Stimulated activated CD4-positive, alpha-beta T cell treated with anti-CD3 and anti-CD28 coated beads, Interleukin-1b, Interleukin-23, amount 100 ng/mL, for 24 hours (primary cell): ENCODE measurements around the gene MED12L.

ENCODE experiments used
- DNase-seq, 4 experiments: peaks; one replicate each; pipeline ENCODE4 v3.0.0-alpha.2; 2020; ENCODE audit warnings: low read depth in 4 of 4, low spot score in 1 of 4

MED12L gene

DNA sequence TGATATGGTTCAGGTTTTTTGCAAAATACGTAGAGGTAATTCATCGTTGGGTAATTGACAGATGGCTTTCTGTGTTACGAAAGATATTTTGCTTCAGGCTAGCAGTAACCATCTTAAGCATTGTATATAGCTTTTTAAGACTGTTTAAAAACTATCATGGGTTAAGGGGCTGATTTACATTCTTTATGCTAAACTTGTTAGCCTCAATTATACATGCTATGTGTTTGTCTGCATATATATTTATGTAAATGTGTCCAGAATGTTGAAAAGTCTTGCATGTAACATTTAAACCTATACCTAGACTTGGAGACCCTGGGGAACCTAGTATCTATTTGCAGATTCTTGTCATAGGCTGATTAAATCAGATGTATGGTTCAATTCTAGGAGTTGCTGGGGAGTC is 204.0 kb downstream of the MED12L start:
- DNase-seq: no peak

DNA sequence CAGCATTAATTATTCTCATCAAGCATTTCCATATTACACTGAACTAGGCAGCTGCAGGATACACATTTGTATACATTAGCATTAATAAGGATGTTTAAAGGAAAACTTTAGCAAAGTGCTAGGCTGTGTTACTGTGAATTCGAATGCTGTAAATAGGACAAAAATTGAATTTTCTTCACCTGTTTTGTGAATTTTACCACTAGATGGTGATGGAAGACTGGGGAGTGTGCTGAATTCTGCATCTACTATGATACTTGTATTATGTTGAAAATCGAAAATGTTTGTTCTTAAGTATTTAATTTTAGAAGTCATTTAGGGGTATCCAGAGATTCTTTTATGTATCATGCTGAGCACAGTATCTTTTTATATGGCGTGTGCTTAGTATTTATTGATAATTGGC is 205.2 kb downstream of the MED12L start:
- no peak for DNase-seq

DNA sequence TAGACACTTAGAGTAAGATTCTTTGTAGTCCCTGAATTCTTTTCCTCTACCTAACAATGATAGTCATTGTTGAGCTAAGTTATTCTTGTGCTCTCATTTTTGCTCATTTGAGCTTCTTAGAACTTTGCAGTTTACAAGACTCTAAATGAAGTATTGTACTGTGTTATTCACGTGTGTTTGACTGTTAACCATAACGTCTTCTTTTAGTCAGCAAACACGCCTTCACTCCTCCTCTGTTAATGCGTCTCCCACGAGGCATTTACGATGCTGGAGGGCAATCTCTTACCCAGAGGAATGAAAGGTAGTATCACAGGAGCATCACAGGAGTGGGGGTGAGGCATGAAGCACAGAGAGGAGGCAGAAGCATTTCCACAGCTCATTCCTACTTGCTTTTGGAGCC is 207.7 kb downstream of the MED12L start:
- DNase-seq: no peak

- no peak for DNase-seq
Measured at GRCh38 chr3:151296226-151296625, 210.8 kb downstream of the MED12L start.

DNA sequence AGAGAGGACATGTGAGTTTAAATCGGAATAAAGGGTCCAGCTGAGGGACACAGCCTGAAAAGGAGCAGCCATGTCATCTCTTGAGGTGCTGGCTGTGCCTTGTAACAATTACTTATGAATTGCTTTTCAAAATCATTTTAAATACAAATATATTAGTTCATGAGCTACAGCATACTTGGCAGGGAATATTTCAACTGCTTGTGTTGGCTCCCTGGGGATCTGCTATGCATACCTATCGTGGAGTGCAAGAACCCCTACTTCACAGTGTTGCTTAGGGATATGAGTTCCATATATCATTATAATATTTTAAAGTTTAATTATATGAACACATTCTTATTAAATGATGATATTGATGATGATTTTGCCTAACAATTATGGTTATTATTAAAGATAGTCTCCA is 212.0 kb downstream of the MED12L start:
- DNase-seq: no peak

DNA sequence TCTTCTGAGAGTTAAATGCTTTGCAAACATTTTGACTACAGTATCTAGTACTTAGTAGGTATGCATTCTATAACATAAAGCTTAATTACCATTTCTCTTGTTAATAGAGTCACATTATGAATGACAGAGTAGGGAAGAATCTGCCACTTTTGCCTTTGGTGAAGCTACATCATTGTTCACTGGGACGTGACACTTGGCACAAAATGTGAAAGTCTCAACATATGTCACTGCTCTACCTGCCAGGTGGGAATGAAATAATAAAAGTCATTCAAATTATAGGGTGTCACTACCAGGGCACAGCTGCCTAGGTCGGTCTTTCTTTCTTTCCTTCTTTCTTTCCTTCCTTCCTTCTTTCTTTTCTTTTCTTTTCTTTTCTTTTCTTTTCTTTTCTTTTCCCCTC is 213.5 kb downstream of the MED12L start:
- no peak for DNase-seq

DNA sequence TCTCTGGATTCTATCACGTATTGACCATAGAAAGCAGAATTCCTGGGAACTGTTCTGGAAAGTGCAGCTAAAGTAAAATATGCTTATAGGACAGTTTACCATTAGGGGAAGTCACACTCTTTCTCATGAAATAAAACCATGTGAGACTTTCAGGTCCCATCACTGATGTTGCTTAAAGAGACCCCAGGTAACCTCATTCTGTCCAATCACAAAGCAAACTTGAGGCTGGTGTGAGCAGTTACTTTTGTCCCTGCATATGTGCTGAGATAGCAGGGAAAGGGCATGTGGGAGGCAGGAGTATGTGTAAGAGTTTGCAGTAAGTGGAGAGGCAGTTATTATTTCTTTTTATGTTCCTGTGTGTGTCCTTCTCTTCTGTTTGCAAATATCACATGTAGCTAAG is 215.1 kb downstream of the MED12L start:
- no peak for DNase-seq

DNA sequence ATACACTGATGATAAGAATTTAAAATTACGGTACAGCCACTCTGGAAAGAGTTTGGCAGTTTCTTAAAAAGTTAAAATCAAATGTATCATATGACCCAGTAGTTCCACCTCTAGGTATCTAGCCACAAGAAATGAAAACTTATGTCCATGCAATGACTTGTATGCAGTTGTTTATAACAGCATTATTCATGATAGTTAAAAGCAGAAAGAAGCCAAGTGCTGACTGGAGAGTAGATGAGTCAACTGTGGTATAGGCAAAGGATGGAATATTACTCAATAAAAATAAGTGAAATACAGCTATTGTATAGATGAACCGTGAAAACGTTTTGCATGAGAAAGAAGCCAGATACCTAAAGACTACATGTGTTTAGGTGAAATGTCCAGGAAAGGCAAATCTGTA is 216.3 kb downstream of the MED12L start:
- DNase-seq: no peak

DNA sequence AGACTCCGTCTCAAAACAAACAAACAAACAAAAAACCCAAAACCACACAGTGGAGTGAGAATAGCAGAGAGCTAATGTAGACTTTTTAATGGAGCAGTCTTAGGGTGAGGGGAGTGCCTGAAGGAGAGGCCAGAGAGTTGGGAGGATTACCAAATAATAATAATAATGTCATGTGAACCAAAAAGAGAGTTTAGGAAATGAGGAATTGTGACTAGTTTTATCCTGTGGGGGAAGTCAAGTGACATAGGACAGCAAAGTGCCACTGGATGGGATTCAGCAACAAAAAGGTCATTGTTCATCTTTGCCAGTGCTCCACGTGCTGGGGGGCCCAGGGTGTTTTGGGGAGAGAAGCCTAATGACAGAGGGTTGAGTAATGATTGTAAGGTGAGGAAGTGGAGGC is 218.3 kb downstream of the MED12L start:
- DNase-seq: no peak

GRCh38 chr3:151305060-151305774 is 219.8 kb downstream of the MED12L start:
- no peak for DNase-seq

- no peak for DNase-seq
Measured at GRCh38 chr3:151305775-151306151, 220.3 kb downstream of the MED12L start.

DNA sequence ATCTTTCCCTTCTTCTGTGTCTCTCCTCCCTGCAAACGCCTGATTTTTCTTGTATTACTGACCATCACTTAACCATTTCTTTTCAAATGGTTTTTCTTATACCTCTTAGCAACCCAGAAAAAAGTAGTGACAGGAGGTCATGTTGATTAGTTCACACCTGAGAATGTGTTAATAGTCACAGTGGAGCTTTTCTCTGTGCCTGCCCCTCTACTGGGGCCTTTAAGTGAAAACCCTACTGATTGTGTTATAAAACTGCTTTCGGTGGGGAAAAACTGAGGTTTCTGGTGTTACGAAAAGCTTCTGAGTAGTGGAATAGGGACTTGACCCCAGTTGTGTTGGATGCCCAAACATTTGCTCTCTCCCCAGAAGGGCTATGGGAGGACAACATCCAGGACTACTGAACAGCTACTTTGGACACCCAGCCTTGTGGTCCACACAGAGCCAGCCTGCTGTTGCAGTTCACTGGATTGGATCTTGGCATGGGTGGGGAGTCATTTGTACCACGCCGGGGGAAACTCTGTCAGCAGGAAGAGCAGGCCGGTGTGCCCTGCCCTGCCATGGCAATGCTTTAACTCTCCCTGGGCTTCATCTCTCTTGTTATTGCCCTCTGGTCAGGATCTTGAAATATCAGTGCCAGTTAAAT is 220.8 kb downstream of the MED12L start:
- no peak for DNase-seq

GRCh38 chr3:151307131-151307530 is 221.7 kb downstream of the MED12L start:
- no peak for DNase-seq

- no peak for DNase-seq
Measured at GRCh38 chr3:151307583-151308488, 222.4 kb downstream of the MED12L start.

- no peak for DNase-seq
Measured at GRCh38 chr3:151309566-151309965, 224.1 kb downstream of the MED12L start.

DNA sequence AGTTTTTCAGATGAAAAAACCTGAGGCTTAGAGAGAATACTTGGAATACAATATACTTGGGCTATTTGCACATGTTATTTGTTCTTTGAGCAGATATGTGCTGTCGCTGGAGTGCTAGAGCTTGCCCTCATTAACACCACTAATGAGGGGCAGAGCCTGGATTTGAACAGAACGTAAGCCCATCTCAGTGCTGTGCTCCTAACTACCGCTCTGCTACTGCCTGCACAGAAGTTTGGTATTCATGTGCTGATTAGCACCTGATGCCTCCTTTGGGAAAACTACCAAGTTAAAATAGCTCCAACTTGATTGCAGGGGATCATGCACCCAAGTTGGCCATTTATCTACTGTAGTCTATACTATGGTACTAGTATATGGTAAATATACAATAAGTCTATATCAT is 227.5 kb downstream of the MED12L start:
- DNase-seq: no peak

GRCh38 chr3:151314137-151314536 is 228.7 kb downstream of the MED12L start:
- DNase-seq: no peak

DNA sequence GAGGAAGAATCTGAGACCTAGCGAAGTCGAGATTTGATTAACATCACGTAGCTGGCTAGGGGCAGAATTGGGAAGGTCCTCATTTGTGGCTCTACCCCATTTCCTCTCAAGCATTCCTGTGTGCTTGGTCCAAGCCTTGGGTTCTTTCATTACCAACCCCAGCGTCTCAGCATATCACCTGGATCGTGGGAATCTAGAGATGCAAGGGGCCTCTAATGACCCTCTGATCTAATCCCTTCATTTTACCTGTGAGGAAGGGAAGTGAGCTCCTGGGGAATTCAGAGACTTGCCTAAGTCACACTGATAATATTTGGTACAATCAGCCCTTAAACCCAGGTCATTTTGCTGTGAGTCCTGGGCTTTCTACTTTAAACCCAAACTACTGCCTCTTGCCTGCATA is 229.1 kb downstream of the MED12L start:
- DNase-seq: no peak

DNA sequence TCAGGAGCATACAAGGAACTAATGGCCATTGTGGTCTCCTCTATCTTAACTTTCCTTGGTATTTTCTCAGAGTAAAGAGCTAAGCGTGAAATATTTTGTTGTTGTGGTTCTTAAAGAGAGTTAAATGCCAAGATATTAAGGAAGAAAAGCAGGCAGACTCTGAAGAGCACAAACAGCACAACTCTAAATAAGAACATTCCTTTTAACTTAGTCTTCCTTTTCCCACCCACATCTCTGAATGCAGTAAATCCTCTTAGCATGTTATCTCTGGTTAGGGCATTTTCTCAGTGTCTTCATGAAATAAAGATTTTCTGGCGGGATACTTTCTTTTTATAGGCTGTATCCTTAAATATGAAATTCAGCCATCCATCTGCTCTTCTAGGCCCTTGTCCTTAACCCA is 229.7 kb downstream of the MED12L start:
- no peak for DNase-seq

- no peak for DNase-seq
Measured at GRCh38 chr3:151315846-151316245, 230.4 kb downstream of the MED12L start.

- DNase-seq: no peak
Measured at GRCh38 chr3:151316267-151316991, 231.0 kb downstream of the MED12L start, which contains the start of gene GPR87. Gene GPR87 (minus strand): TSS chr3:151316820. CDS start chr3:151300100, 16,720 bp downstream.
